Tibial nerve (tissue), 4 donors: ENCODE results near the gene JADE2. TPM values are rescaled to one million over a fixed set of nuclear protein-coding genes. Genes with fewer than 3 reads are reported as not detected.

Experiments used
- DNase-seq, 2 donors: peaks; one replicate each; pipeline ENCODE4 v3.0.0-alpha.2; 2019; ENCODE audit warnings: low spot score in 2 of 2
- H3K27ac ChIP-seq, 4 donors: fragments of 200-600 bp; sonication (generic) in 3 of 4; one replicate each; pipeline ENCODE4 v1.5.1; 2017 to 2019; ENCODE audit warnings: mild to moderate bottlenecking in 1 of 4
- H3K27me3 ChIP-seq, 2 donors: fragments of 200-600 bp; sonication (generic) in 1 of 2; one replicate each; pipeline versions ENCODE4 v1.5.1 to v1.6.0; 2017 to 2019
- H3K36me3 ChIP-seq, 3 donors: fragments of 200-600 bp; sonication (generic); one replicate each; pipeline ENCODE4 v1.5.1; 2018 to 2019
- H3K4me1 ChIP-seq, 4 donors: fragments of 200-600 bp; sonication (generic) in 3 of 4; one replicate each; pipeline ENCODE4 v1.5.1; 2017 to 2019
- H3K4me3 ChIP-seq, 4 donors: fragments of 200-600 bp; sonication (generic) in 3 of 4; one replicate each; pipeline ENCODE4 v1.5.1; 2017 to 2019; ENCODE audit warnings: mild to moderate bottlenecking in 1 of 4, moderate library complexity in 1 of 4
- H3K9me3 ChIP-seq, 4 donors: fragments of 200-600 bp; sonication (generic) in 3 of 4; one replicate each; pipeline ENCODE4 v1.5.1; 2017 to 2019
- CTCF ChIP-seq, 5 experiments: fragments of 200-600 bp in 3 of 5; fragments of 450-650 bp in 2 of 5; sonication (generic) in 3 of 5; IDR thresholded peaks; one replicate each; pipeline ENCODE4 v1.5.1; 2016 to 2019; ENCODE audit warnings: antibody characterized with exemption in 5 of 5, mild to moderate bottlenecking in 3 of 5, moderate library complexity in 2 of 5
- EP300 ChIP-seq, 2 donors: sonication (generic); formaldehyde crosslinking; IDR thresholded peaks; one replicate each; pipeline ENCODE4 v1.6.1; 2017; ENCODE audit warnings: antibody characterized with exemption in 2 of 2, mild to moderate bottlenecking in 1 of 2
- POLR2A ChIP-seq, 2 donors: fragments of 450-650 bp; IDR thresholded peaks; one replicate each; pipeline ENCODE4 v1.6.1; 2017; ENCODE audit warnings: antibody characterized with exemption in 2 of 2, mild to moderate bottlenecking in 2 of 2, moderate library complexity in 2 of 2
- WGBS, 2 donors: methylation state at CpG; one replicate each; pipeline ENCODE4 v1.1.5; 2018; 5-methylcytosine and 5-hydroxymethylcytosine counted together
- total RNA-seq, 4 donors: library from RNA; depleted of rRNA; stranded (reverse); fragments of >200 nt; gene quantifications; one replicate each; pipeline ENCODE4 v1.1.0, GENCODE V29; 2016

JADE2 gene
- total RNA-seq, 4 donors from 2014 or later = 58.8 to 90.6 (median 73.9) TPM

- DNase-seq = no peak
- H3K36me3 ChIP-seq = peaks cover 0 to 79% (median 0%) of the 10 kb centered on the region in 3 donors
- TF ChIP-seq EP300 (IDR thresholded peaks at IDR 0.05) (no peak), POLR2A (IDR thresholded peaks at IDR 0.05) (no peak), CTCF (IDR thresholded peaks at IDR 0.05) (no peak)
- 58 to 67% methylated on average over 2 of the region's 2 CpGs for WGBS, 2 donors
- H3K4me3 ChIP-seq = no peak overlapping the region
- H3K27me3 ChIP-seq = no peaks in the 10 kb centered on the region
- H3K27ac ChIP-seq = no peak overlapping the region
- H3K4me1 ChIP-seq = peaks cover 2 to 71% (median 41%) of the 10 kb centered on the region in 4 donors
- no peaks in the 10 kb centered on the region for H3K9me3 ChIP-seq
Measured at GRCh38 chr5:134547066-134547465, 21.6 kb downstream of the JADE2 start.

- no peak for DNase-seq
- Histone ChIP-seq H3K27ac (peak overlapping the region in 1 of 4 donors; percentile 33), H3K27me3 (no peaks in the 10 kb centered on the region), H3K36me3 (peaks cover 0 to 79% (median 0%) of the 10 kb centered on the region in 3 donors), H3K9me3 (no peaks in the 10 kb centered on the region), H3K4me3 (no peak overlapping the region), H3K4me1 (peaks cover 2 to 76% (median 41%) of the 10 kb centered on the region in 4 donors)
- TF ChIP-seq POLR2A (IDR thresholded peaks at IDR 0.05) = no peak
- TF ChIP-seq EP300 (IDR thresholded peaks at IDR 0.05) = no peak
- no peak for TF ChIP-seq CTCF (IDR thresholded peaks at IDR 0.05)
- WGBS, 2 donors = 48 to 64% methylated on average over 2 of the region's 2 CpGs
Measured at GRCh38 chr5:134547579-134547978, 22.1 kb downstream of the JADE2 start.

- DNase-seq = no peak
- Histone ChIP-seq H3K4me3 (no peak overlapping the region), H3K36me3 (peaks cover 0 to 80% (median 0%) of the 10 kb centered on the region in 3 donors), H3K4me1 (peaks cover 2 to 77% (median 41%) of the 10 kb centered on the region in 4 donors), H3K9me3 (no peaks in the 10 kb centered on the region), H3K27ac (peak overlapping the region in 1 of 4 donors; percentile 33), H3K27me3 (no peaks in the 10 kb centered on the region)
- TF ChIP-seq CTCF (IDR thresholded peaks at IDR 0.05) = no peak
- TF ChIP-seq EP300 (IDR thresholded peaks at IDR 0.05) = no peak
- no peak for TF ChIP-seq POLR2A (IDR thresholded peaks at IDR 0.05)
- WGBS, 2 donors = 70% methylated on average over 12 to 13 of the region's 13 CpGs
Measured at GRCh38 chr5:134547999-134548658, 22.7 kb downstream of the JADE2 start.

GRCh38 chr5:134549714-134550113, 24.2 kb downstream of the JADE2 start:
- Histone ChIP-seq H3K4me3 (no peak overlapping the region), H3K9me3 (no peaks in the 10 kb centered on the region), H3K27ac (peak overlapping the region in 1 of 4 donors; percentile 23), H3K36me3 (peaks cover 0 to 75% (median 0%) of the 10 kb centered on the region in 3 donors), H3K4me1 (peaks cover 5 to 75% (median 42%) of the 10 kb centered on the region in 4 donors), H3K27me3 (no peaks in the 10 kb centered on the region)
- DNase-seq = no peak
- 65 to 72% methylated on average over 3 of the region's 3 CpGs for WGBS, 2 donors
- TF ChIP-seq POLR2A (IDR thresholded peaks at IDR 0.05) (no peak), CTCF (IDR thresholded peaks at IDR 0.05) (no peak)
